GM12878 (cell line): ENCODE results near the gene TSC2. TPM values are rescaled to one million over a fixed set of nuclear protein-coding genes. Genes with fewer than 3 reads are reported as not detected.
A peak's percentile ranks its signal among the peaks of the same experiment; 100 is the strongest.

Experiments used
- ATAC-seq: fragments of 200-7000 bp; cut with Tn5 transposase; 3 replicates; pipeline ENCODE4 v1.9.1; 2020; ENCODE audit warnings: mild to moderate bottlenecking, moderate library complexity
- BruUV-seq: library from RNA; stranded (reverse); fragments of 400-500 nt; replicated peaks from 2 replicates; lab custom pipeline; 2021; lab: Mats Ljungman, UMichigan
- CTCF ChIA-PET: fragments of 300-600 bp; sonication (Branson Sonifier 250); formaldehyde crosslinking; extraction: SDS; loops from one replicate; lab custom pipeline; 2021; ENCODE audit warnings: inconsistent platforms; lab: Yijun Ruan, JAX
- POLR2A ChIA-PET: fragments of 350-600 bp; formaldehyde crosslinking; extraction: SDS; loops from one replicate; lab custom pipeline; 2021; ENCODE audit warnings: inconsistent platforms; lab: Charles Lee
- RAD21 ChIA-PET: fragments of 300-600 bp; sonication (Branson Sonifier 250); formaldehyde crosslinking; loops from one replicate; lab custom pipeline; 2023; ENCODE audit warnings: antibody characterized with exemption; ENCODE audit not compliant: unreplicated experiment; lab: Charles Lee
- SMC1A ChIA-PET: fragments of 300-600 bp; sonication (Branson Sonifier 250); formaldehyde crosslinking; loops from one replicate; lab custom pipeline; 2023; ENCODE audit not compliant: unreplicated experiment, uncharacterized antibody; lab: Charles Lee
- DNase-seq: peaks from one replicate; pipeline ENCODE4 v3.0.0-alpha.2; 2011; ENCODE audit warnings: low read depth, low spot score
- FAIRE-seq: peaks from 3 replicates; lab custom pipeline; 2011; peaks lifted over from hg19 to GRCh38; lab: Jason Lieb, UNC
- H2AFZ ChIP-seq: 2 replicates; pipeline ENCODE4 v1.6.0; 2011; ENCODE audit warnings: low read depth, low read length, control low read depth; ENCODE audit not compliant: control insufficient read depth
- H3K27ac ChIP-seq: 2 replicates; pipeline ENCODE4 v1.5.1; 2011; ENCODE audit warnings: control low read depth; ENCODE audit not compliant: control insufficient read depth, insufficient read depth
- H3K27me3 ChIP-seq, 2 experiments: replicated peaks in 1 of 2; 2 replicates each; pipeline versions ENCODE4 v1.6.0 to v1.6.1; 2011; ENCODE audit warnings: low read length in 1 of 2; ENCODE audit not compliant: control insufficient read depth in 2 of 2, insufficient read depth in 2 of 2
- H3K36me3 ChIP-seq, 2 experiments: 2 replicates each; pipeline ENCODE4 v1.5.1; 2011; ENCODE audit warnings: low read length in 1 of 2; ENCODE audit not compliant: control insufficient read depth in 2 of 2, insufficient read depth in 2 of 2
- H3K4me1 ChIP-seq: 2 replicates; pipeline ENCODE4 v1.6.1; 2011; ENCODE audit warnings: mild to moderate bottlenecking, low read length, moderate library complexity, mixed read lengths; ENCODE audit not compliant: control insufficient read depth, insufficient read depth
- H3K4me2 ChIP-seq: 2 replicates; pipeline ENCODE4 v1.6.0; 2011; ENCODE audit warnings: control low read depth; ENCODE audit not compliant: control insufficient read depth, insufficient read depth
- H3K4me3 ChIP-seq: fragments of 200-600 bp; sonication (generic); 2 replicates; pipeline ENCODE4 v1.5.1; 2016
- H3K79me2 ChIP-seq: 2 replicates; pipeline ENCODE4 v1.6.0; 2011; ENCODE audit warnings: low read length; ENCODE audit not compliant: control insufficient read depth, insufficient read depth
- H3K9ac ChIP-seq: 2 replicates; pipeline ENCODE4 v1.8.0; 2011; ENCODE audit warnings: low read length, control low read depth, mixed read lengths; ENCODE audit not compliant: control insufficient read depth, insufficient read depth
- H3K9me3 ChIP-seq: replicated peaks from 3 replicates; pipeline ENCODE4 v1.5.1; 2011; ENCODE audit warnings: mild to moderate bottlenecking, low read length; ENCODE audit not compliant: control insufficient read depth, insufficient read depth
- H4K20me1 ChIP-seq: 2 replicates; pipeline ENCODE4 v1.6.0; 2011; ENCODE audit not compliant: control insufficient read depth, insufficient read depth
- EP300 ChIP-seq, 2 experiments: fragments of 150-350 bp in 1 of 2; IDR thresholded peaks; 2 replicates each; pipeline ENCODE4 v1.6.1; 2011 to 2012; ENCODE audit warnings: low read depth in 2 of 2, low read length in 2 of 2, borderline replicate concordance in 1 of 2, improper control_type of control experiment in 1 of 2, inconsistent platforms in 1 of 2; ENCODE audit not compliant: control insufficient read depth in 1 of 2
- NBN ChIP-seq: fragments of 450-650 bp; IDR thresholded peaks from 2 replicates; pipeline ENCODE4 v1.6.1; 2016
- POLR2A ChIP-seq: IDR thresholded peaks from 2 replicates; pipeline ENCODE4 v1.6.1; 2011; ENCODE audit warnings: low read depth, mild to moderate bottlenecking, low read length
- WGBS: methylation state at CpG from one replicate; pipeline ENCODE4 v1.1.6; 2016; ENCODE audit warnings: low lambda C conversion rate; ENCODE audit not compliant: insufficient replicate concordance, insufficient coverage; ENCODE audit errors: missing lambda C conversion rate; 5-methylcytosine and 5-hydroxymethylcytosine counted together
- in situ Hi-C: fragments of 300-500 bp; cut with MboI; formaldehyde crosslinking; loops from 9 replicates; pipeline ENCODE4 v1.14.3; 2018; ENCODE audit warnings: mixed read lengths
- intact Hi-C: fragments of 100-400 bp; cut with micrococcal nuclease; formaldehyde crosslinking; loops from one replicate; pipeline ENCODE4 v1.14.2; 2022; ENCODE audit not compliant: unreplicated experiment
- polyA plus RNA-seq, 11 experiments: library from polyadenylated mRNA; depleted of rRNA in 4 of 11; unstranded in 6 of 11; stranded (reverse) in 5 of 11; fragments of >200 nt; fragmentation: Nextera tagmentation in 4 of 11; fragmentation: Illumina TruSeq in 1 of 11; extraction: Ambion mirVana in 4 of 11; extraction: Trizol in 1 of 11; gene quantifications; 1 replicate in 1 of 11; 2 replicates in 10 of 11; pipeline versions ENCODE4 v1.2.1 to v1.2.3, GENCODE V29; 2011 to 2016; ENCODE audit warnings: inconsistent platforms in 2 of 11, missing spikeins in 2 of 11, low read depth in 1 of 11
- total RNA-seq, 4 experiments: library from RNA; depleted of rRNA in 3 of 4; stranded (reverse); fragments of >200 nt in 3 of 4; fragmentation: Illumina TruSeq in 1 of 4; extraction: Trizol in 1 of 4; gene quantifications; 2 replicates each; pipeline versions ENCODE4 v1.2.1 to v1.2.3, GENCODE V29; 2013 to 2021

TSC2 gene
- total and polyA plus RNA-seq, 10 of the 15 experiments (the other 5 are each of a cell fraction or from before 2014, with no cell fraction given), result 1.6 to 77.0 (median 21.6) TPM

DNA sequence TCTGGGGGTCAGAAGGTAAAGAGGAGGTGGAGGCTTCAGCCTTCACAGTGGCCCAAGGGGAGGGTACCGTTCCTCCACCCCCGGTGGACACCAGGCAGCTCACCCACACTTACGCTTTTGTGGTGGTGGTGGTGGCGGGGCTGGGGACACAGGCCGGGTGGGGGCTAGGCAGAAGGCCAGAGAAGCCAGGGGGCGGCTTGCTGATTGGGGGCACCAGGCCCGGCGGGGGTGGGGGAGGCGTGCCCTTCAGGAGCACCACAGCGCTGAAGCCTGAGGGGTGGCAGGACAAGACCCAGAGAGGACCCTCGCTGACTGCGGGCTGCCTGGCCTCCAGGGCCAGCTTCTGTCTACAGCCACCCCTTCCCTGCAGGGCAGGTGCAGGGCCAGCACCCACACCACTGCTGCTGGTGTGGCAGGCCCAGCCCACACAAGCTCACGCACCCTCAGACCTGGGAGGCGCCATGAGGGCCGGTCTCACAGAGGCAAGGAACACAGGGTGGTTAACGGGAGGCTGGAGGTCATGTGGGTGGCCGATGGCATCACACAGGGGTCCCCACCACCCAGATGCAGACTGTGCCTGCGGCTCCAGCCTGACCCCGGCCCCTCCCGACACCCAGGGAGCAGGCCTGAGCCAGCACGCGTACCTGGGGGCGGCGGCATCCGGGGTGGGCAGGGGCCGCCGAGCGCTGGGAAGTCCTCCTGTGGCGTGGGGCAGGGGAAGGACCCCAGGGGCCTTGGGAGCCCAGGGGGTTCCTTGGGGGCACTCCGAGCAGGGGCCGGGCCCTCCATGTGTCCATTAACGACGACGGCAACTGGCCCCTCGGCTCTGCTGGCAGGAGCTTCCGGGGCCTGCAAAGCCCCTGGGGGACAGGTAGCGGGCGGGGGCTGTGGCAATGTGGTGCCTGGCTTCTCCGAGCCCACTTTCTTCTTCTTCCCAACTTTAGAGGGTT lies 48.7 kb upstream of the TSC2 start:
- intact Hi-C loops (no loop called here), in situ Hi-C loops (no loop called here)
- FAIRE-seq, result no peak
- Histone ChIP-seq H3K27me3 (no peaks in the 10 kb centered on the region), H3K4me2 (no peak overlapping the region), H3K79me2 (peaks cover 4% of the 10 kb centered on the region), H3K27ac (no peak overlapping the region), H3K4me3 (no peak overlapping the region), H3K36me3 (peaks cover 3 to 46% of the 10 kb centered on the region in 2 experiments), H3K9me3 (no peaks in the 10 kb centered on the region), H4K20me1 (peaks cover 6% of the 10 kb centered on the region), H3K4me1 (0 out of 2 replicates have a peak, but pooled peaks cover under 1% of the 10 kb centered on the region), H2AFZ (no peak overlapping the region), H3K9ac (no peak overlapping the region)
- TF ChIP-seq NBN (no peak), POLR2A (peak; percentile 52)
- ATAC-seq, result no peak
- DNase-seq, result no peak
- RAD21 ChIA-PET, result interaction anchor here (0.5 kb wide), 1 partner anchor 451 kb away, joined by 3 read pairs; no protein-coding TSS in a partner anchor
- BruUV-seq, result TSS peak; percentile 17
- CTCF ChIA-PET, result no interaction called here
- WGBS, result 95% methylated on average over 30 of the region's 39 CpGs
- POLR2A ChIA-PET, result no interaction called here
- SMC1A ChIA-PET, result no interaction called here

DNA sequence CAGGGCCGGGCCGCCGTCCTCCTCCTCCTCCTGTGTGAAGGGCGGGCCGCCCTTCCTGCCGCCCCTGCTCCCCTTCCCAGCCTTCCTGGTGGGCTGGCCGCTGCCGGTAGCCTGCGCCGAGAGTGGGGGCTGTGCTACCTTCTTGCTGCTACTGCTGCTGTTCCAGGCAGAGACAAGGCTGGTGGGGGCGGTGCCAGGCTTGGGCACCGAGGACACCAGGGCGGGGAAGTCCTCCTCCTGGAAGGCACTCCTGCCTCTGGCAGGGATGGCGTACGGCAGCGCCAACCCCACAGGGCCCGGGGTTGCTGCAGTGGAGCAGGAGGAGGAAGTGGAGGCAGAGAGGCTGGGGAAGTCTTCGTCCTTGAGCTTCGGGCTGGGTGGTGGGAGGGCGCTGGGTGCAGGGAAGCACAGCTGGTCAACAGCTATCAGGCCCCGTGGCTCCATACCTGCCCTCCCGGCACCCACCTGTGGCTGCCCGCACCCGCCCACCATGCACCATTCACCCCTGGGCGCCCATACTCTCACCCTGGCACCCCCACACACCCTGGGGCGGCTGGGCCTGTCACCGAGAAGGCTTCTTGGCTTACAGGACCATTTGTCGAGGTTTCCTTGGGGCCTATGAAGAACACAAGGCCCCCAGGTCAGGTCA lies 47.8 kb upstream of the TSC2 start:
- intact Hi-C loops, result no loop called here
- H3K4me2 ChIP-seq, result no peak overlapping the region
- no TSS peak for BruUV-seq
- TF ChIP-seq EP300 (IDR thresholded peaks at IDR 0.05; ENCODE audit: borderline replicate concordance in 1 of 2, control insufficient read depth in 1 of 2, low read depth in 2 of 2, low read length in 2 of 2) (no peak), POLR2A (peak; percentile 24; the same call in 1 of the 2 replicates)
- TF ChIP-seq, all 136 proteins: peak for 1
- in situ Hi-C loops, result no loop called here
- peaks cover 3 to 46% of the 10 kb centered on the region in 2 experiments for H3K36me3 ChIP-seq
- H3K4me1 ChIP-seq, result peaks cover 7% of the 10 kb centered on the region
- DNase-seq, result no peak
- no peak overlapping the region for H3K9ac ChIP-seq
- H3K79me2 ChIP-seq, result peaks cover 13% of the 10 kb centered on the region
- FAIRE-seq, result no peak
- no peaks in the 10 kb centered on the region for H3K27me3 ChIP-seq
- CTCF ChIA-PET, result interaction anchor here (1.4 kb wide), 1 partner anchor 34 kb away, joined by 4 read pairs; no protein-coding TSS in a partner anchor
- RAD21 ChIA-PET, result interaction anchor here (0.5 kb wide), 1 partner anchor 450 kb away, joined by 3 read pairs; no protein-coding TSS in a partner anchor
- H2AFZ ChIP-seq, result no peak overlapping the region
- no peak overlapping the region for H3K27ac ChIP-seq
- POLR2A ChIA-PET, result interaction anchor here (0.5 kb wide), 1 partner anchor 161 kb away, joined by 3 read pairs; no protein-coding TSS in a partner anchor
- ATAC-seq, result no peak
- SMC1A ChIA-PET, result no interaction called here
- WGBS, result 95% methylated on average over 28 of the region's 28 CpGs
- H3K9me3 ChIP-seq, result no peaks in the 10 kb centered on the region
- no peak overlapping the region for H3K4me3 ChIP-seq
- peaks cover 6% of the 10 kb centered on the region for H4K20me1 ChIP-seq
